CD4-positive, alpha-beta memory T cell (primary cell): Measurements from ENCODE around the gene CCN5. TPM values are rescaled to one million over a fixed set of nuclear protein-coding genes. Genes with fewer than 3 reads are reported as not detected.
"Not testable (repeated sequence)": the region's sequence is repeated elsewhere in the genome, so short reads cannot be mapped to it uniquely, and the experiment has no call there.

ENCODE experiments used
- CTCF ChIA-PET: fragments of 350-600 bp; sonication (Branson Sonifier 250); formaldehyde crosslinking; loops from one replicate; lab custom pipeline; 2021; ENCODE audit warnings: inconsistent platforms; ENCODE audit not compliant: partially characterized antibody; lab: Charles Lee
- POLR2A ChIA-PET: fragments of 350-600 bp; sonication (Branson Sonifier 250); formaldehyde crosslinking; loops from one replicate; lab custom pipeline; 2021; ENCODE audit not compliant: partially characterized antibody; lab: Charles Lee
- DNase-seq, 5 donors: peaks; one replicate each; pipeline versions ENCODE4 v3.0.0 to v3.0.0-alpha.2; 2020 to 2022; ENCODE audit warnings: mixed read lengths in 1 of 5
- H3K27ac ChIP-seq: one replicate; pipeline ENCODE4 v1.7.0; 2013; ENCODE audit warnings: low read depth, low read length
- H3K27me3 ChIP-seq: 2 replicates; pipeline ENCODE4 v1.7.0; 2013; ENCODE audit warnings: mild to moderate bottlenecking, low read length, moderate library complexity; ENCODE audit not compliant: insufficient read depth
- H3K36me3 ChIP-seq: 2 replicates; pipeline ENCODE4 v1.7.0; 2013; ENCODE audit warnings: mild to moderate bottlenecking, low read length, moderate library complexity; ENCODE audit not compliant: insufficient read depth
- H3K4me1 ChIP-seq: 2 replicates; pipeline ENCODE4 v1.7.0; 2013; ENCODE audit warnings: mild to moderate bottlenecking, low read length, moderate library complexity; ENCODE audit not compliant: insufficient read depth
- H3K4me3 ChIP-seq, 2 donors: one replicate each; pipeline ENCODE4 v1.7.0; 2013; ENCODE audit warnings: low read length in 2 of 2, mild to moderate bottlenecking in 1 of 2
- H3K9me3 ChIP-seq, 2 donors: one replicate each; pipeline ENCODE4 v1.7.0; 2013; ENCODE audit warnings: low read length in 2 of 2, control low read depth in 1 of 2; ENCODE audit not compliant: control insufficient read depth in 1 of 2
- H3K27ac Mint-ChIP-seq, 7 donors: one replicate each; pipeline ENCODE4 v1.8.0; 2020 to 2021; ENCODE audit warnings: mixed read lengths in 7 of 7, mild to moderate bottlenecking in 6 of 7, inconsistent platforms in 3 of 7, moderate library complexity in 3 of 7
- H3K27me3 Mint-ChIP-seq, 2 donors: one replicate each; pipeline ENCODE4 v1.8.0; 2020 to 2021; ENCODE audit warnings: mixed read lengths in 2 of 2
- H3K36me3 Mint-ChIP-seq, 2 donors: one replicate each; pipeline ENCODE4 v1.8.0; 2020 to 2021; ENCODE audit warnings: mixed read lengths in 2 of 2, inconsistent platforms in 1 of 2, mild to moderate bottlenecking in 1 of 2
- H3K4me1 Mint-ChIP-seq, 4 donors: one replicate each; pipeline ENCODE4 v1.8.0; 2020 to 2021; ENCODE audit warnings: mixed read lengths in 4 of 4, mild to moderate bottlenecking in 1 of 4
- H3K4me3 Mint-ChIP-seq, 8 donors: one replicate each; pipeline ENCODE4 v1.8.0; 2020 to 2021; ENCODE audit warnings: mixed read lengths in 8 of 8, mild to moderate bottlenecking in 7 of 8, moderate library complexity in 6 of 8, inconsistent platforms in 3 of 8
- H3K9me3 Mint-ChIP-seq, 8 donors: one replicate each; pipeline ENCODE4 v1.8.0; 2020 to 2021; ENCODE audit warnings: mixed read lengths in 8 of 8, mild to moderate bottlenecking in 5 of 8, inconsistent platforms in 3 of 8, moderate library complexity in 1 of 8
- intact Hi-C: fragments of 100-400 bp; cut with micrococcal nuclease; formaldehyde crosslinking; loops from one replicate; pipeline ENCODE4 v1.15.1; 2023
- polyA plus RNA-seq, 2 donors: library from polyadenylated mRNA; unstranded; fragments of 300-500 nt; fragmentation: Illumina TruSeq; gene quantifications; one replicate each; pipeline ENCODE4 v1.2.3, GENCODE V29; 2021
- total RNA-seq, 2 experiments: library from RNA; stranded (reverse); gene quantifications; one replicate each; pipeline ENCODE4 v1.2.3, GENCODE V29; 2021

The CCN5 gene
- total and polyA plus RNA-seq, 4 experiments from 2014 or later: not detected

- H3K4me3 Mint-ChIP-seq: no peak overlapping the region
- intact Hi-C loops: no loop called here
- no peak overlapping the region for H3K27ac ChIP-seq
- H3K4me3 ChIP-seq: no peak overlapping the region
- no peaks in the 10 kb centered on the region for H3K9me3 ChIP-seq
- H3K36me3 Mint-ChIP-seq: no peaks in the 10 kb centered on the region
- no peak overlapping the region for H3K27ac Mint-ChIP-seq
- H3K27me3 Mint-ChIP-seq: peaks cover 3 to 21% of the 10 kb centered on the region in 2 donors
- ChIA-PET POLR2A (no interaction called here), CTCF (interaction anchor here (1.6 kb wide), 1 partner anchor 14 kb away, joined by 5 read pairs; no protein-coding TSS in a partner anchor)
- H3K4me1 ChIP-seq: no peaks in the 10 kb centered on the region
- peaks cover 0 to 2% (median 0%) of the 10 kb centered on the region in 8 donors for H3K9me3 Mint-ChIP-seq
- H3K4me1 Mint-ChIP-seq: no peaks in the 10 kb centered on the region
- no peaks in the 10 kb centered on the region for H3K27me3 ChIP-seq
- DNase-seq: no peak
- H3K36me3 ChIP-seq: no peaks in the 10 kb centered on the region
Measured at GRCh38 chr20:44761423-44761822, 46.3 kb downstream of the CCN5 start.

DNA sequence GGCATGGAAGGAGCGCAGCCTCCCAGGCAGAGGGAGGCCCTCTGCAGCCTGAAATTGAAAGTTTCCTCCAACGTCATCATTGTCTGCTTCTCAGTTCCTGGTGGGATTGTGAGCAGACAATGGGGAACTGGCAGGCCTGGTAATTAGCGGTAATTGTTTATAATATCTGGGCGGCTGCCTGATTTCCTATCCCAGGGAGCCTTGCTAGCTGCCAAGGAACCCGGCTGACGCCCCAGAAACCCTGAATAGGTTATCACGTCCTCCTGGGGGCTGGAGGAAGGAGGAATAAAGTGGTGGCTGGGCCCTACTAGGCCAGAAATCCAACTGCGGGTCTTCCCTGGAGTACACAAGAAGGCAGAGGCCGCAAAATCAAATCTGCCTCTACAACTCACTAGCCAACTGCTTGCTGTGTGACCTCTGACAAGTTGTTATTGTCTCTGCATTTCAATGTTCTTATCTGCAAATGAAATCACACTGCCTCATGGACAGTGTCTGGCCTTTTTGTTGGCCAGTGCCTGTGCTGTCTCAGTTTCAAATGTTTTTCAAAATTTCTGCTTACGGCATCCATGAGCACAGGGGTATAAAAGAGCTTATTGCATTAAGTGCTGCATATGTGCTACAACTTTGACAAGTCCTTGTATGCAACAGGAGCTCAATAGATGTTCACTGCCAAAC is 47.4 kb downstream of the CCN5 start:
- H3K36me3 Mint-ChIP-seq: no peaks in the 10 kb centered on the region
- POLR2A ChIA-PET: no interaction called here
- DNase-seq: no peak
- Histone ChIP-seq H3K36me3 (no peaks in the 10 kb centered on the region), H3K27ac (no peak overlapping the region), H3K4me3 (no peak overlapping the region), H3K4me1 (no peaks in the 10 kb centered on the region), H3K27me3 (no peaks in the 10 kb centered on the region), H3K9me3 (no peaks in the 10 kb centered on the region)
- no peaks in the 10 kb centered on the region for H3K4me1 Mint-ChIP-seq
- peaks cover 0 to 2% (median 0%) of the 10 kb centered on the region in 8 donors for H3K9me3 Mint-ChIP-seq
- H3K4me3 Mint-ChIP-seq: no peak overlapping the region
- peaks cover 3 to 21% of the 10 kb centered on the region in 2 donors for H3K27me3 Mint-ChIP-seq
- intact Hi-C loops: no loop called here
- H3K27ac Mint-ChIP-seq: no peak overlapping the region
- CTCF ChIA-PET: interaction anchor here (1.6 kb wide), 1 partner anchor 15 kb away, joined by 5 read pairs; no protein-coding TSS in a partner anchor

- peaks cover 7 to 19% of the 10 kb centered on the region in 2 donors for H3K27me3 Mint-ChIP-seq
- H3K9me3 Mint-ChIP-seq, H3K27me3 ChIP-seq, H3K27ac Mint-ChIP-seq, H3K36me3 Mint-ChIP-seq, DNase-seq, H3K4me1 Mint-ChIP-seq, POLR2A ChIA-PET, CTCF ChIA-PET, H3K4me3 ChIP-seq, H3K4me3 Mint-ChIP-seq, intact Hi-C loops, H3K9me3 ChIP-seq, H3K36me3 ChIP-seq, H3K4me1 ChIP-seq, H3K27ac ChIP-seq: not testable (repeated sequence)
Measured at GRCh38 chr20:44763798-44764197, 48.6 kb downstream of the CCN5 start.

DNA sequence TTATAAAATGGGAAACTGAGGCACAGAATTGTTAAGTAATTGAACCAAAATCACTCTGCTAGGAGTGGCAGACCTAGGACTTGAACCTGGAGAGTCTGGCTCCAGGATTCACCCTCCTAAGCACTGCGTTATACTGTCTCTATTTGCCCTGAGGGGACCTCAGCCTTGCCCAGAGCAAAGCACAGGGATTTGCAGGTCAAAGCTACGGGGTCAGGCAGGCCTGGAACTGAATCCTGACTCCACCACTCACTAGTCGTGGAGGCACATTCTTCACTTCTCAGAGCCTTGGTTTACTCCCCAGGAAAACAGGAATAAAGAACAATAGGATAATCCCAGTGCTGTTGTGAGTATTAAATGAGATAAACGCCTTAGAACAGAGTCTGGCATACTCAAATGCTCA is 49.9 kb downstream of the CCN5 start:
- Mint-ChIP-seq H3K4me3 (no peak overlapping the region), H3K9me3 (no peaks in the 10 kb centered on the region), H3K27me3 (peaks cover 5 to 23% of the 10 kb centered on the region in 2 donors), H3K27ac (no peak overlapping the region), H3K4me1 (peaks cover 0 to 3% (median 0%) of the 10 kb centered on the region in 4 donors), H3K36me3 (no peaks in the 10 kb centered on the region)
- Histone ChIP-seq H3K36me3 (no peaks in the 10 kb centered on the region), H3K4me3 (no peak overlapping the region), H3K4me1 (no peaks in the 10 kb centered on the region), H3K9me3 (no peaks in the 10 kb centered on the region), H3K27me3 (no peaks in the 10 kb centered on the region), H3K27ac (no peak overlapping the region)
- intact Hi-C loops: no loop called here
- CTCF ChIA-PET: no interaction called here
- POLR2A ChIA-PET: no interaction called here
- DNase-seq: no peak

DNA sequence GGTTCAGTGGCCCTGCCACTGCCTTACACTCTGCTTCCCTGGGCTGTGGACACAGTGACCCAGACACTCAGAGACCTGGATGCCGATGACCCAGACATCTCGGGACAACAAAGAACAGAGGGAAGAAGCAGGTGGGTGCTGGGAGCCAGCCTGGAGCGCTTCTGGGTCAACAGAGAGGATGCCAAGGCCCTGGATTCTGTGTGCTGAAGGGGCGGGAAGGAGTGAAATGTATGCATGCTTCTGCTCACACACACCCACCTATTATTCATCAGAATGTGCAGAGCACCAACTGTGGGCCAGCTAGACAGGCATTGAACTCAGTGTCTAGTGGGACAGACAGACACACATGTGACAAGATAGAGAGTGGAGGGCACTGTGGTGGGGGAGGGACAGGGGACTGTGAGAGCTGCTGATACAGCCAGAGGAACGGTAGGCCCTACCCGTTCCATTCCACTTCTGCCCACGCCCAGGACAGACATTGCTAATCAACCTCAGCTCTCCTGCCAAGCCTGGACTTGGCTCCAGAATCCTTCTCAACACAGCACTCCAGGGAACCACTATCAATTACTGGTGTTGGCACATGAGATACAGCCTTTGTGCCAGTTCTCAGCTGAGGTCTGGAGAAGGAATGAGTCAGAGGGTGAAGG is 50.7 kb downstream of the CCN5 start:
- POLR2A ChIA-PET: no interaction called here
- CTCF ChIA-PET: interaction anchor here (1.7 kb wide), 1 partner anchor 101 kb away, joined by 4 read pairs; no protein-coding TSS in a partner anchor
- no peak overlapping the region for H3K4me3 ChIP-seq

GRCh38 chr20:44768256-44768655 is 53.1 kb downstream of the CCN5 start:
- no peaks in the 10 kb centered on the region for H3K9me3 Mint-ChIP-seq
- H3K27me3 Mint-ChIP-seq: peaks cover 12 to 35% of the 10 kb centered on the region in 2 donors
- Histone ChIP-seq H3K27me3 (peaks cover 3% of the 10 kb centered on the region), H3K9me3 (no peaks in the 10 kb centered on the region), H3K27ac (no peak overlapping the region), H3K4me1 (no peaks in the 10 kb centered on the region), H3K36me3 (no peaks in the 10 kb centered on the region), H3K4me3 (no peak overlapping the region)
- H3K4me3 Mint-ChIP-seq: no peak overlapping the region
- H3K36me3 Mint-ChIP-seq: no peaks in the 10 kb centered on the region
- intact Hi-C loops: no loop called here
- H3K4me1 Mint-ChIP-seq: peaks cover 0 to 3% (median 0%) of the 10 kb centered on the region in 4 donors
- H3K27ac Mint-ChIP-seq: no peak overlapping the region
- CTCF ChIA-PET: interaction anchor here (1.7 kb wide), 1 partner anchor 21 kb away, joined by 4 read pairs; no protein-coding TSS in a partner anchor
- no peak for DNase-seq
- POLR2A ChIA-PET: no interaction called here

More for the DNA sequence above, 50.7 kb downstream of the CCN5 start:
- Mint-ChIP-seq H3K4me3 (no peak overlapping the region), H3K4me1 (peaks cover 0 to 3% (median 0%) of the 10 kb centered on the region in 4 donors), H3K9me3 (no peaks in the 10 kb centered on the region), H3K27ac (no peak overlapping the region), H3K27me3 (peaks cover 5 to 28% of the 10 kb centered on the region in 2 donors), H3K36me3 (no peaks in the 10 kb centered on the region)
- Histone ChIP-seq H3K9me3 (no peaks in the 10 kb centered on the region), H3K36me3 (no peaks in the 10 kb centered on the region), H3K27ac (no peak overlapping the region), H3K4me1 (no peaks in the 10 kb centered on the region), H3K27me3 (no peaks in the 10 kb centered on the region)
- DNase-seq: no peak
- intact Hi-C loops: no loop called here

DNA sequence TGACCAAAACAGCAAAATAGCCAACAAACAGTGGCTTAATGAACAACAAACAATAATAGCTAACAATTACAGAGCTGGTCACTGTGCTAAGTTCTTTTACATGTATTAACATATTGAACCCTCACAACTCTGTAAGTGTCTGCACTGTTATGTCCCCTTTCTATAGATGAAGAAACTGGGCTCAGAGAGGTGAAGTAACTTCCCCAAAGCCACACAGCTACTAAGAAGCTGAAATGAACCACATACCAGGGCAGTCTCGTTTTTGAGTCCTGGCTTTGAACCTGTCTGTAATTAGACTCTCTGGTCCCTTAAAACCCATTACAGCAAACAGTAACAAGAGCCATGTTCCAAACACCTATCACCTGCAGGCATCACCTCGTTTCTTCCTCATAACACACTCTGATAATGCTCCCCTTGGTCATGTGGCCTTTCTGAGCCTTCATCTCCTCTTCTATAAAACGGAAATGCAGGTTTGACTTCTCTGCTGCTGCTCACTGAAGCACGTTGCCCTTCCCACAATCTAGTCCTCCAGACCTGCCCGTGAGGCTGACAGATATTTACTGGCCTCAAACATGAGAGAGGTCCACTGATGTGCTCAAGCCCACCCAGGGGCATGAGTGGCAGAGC is 53.8 kb downstream of the CCN5 start:
- Mint-ChIP-seq H3K27me3 (peaks cover 12 to 35% of the 10 kb centered on the region in 2 donors), H3K27ac (no peak overlapping the region), H3K9me3 (no peaks in the 10 kb centered on the region), H3K36me3 (no peaks in the 10 kb centered on the region), H3K4me3 (no peak overlapping the region), H3K4me1 (peaks cover 0 to 3% (median 0%) of the 10 kb centered on the region in 4 donors)
- DNase-seq: no peak
- ChIA-PET CTCF (interaction anchor here (1.7 kb wide), 1 partner anchor 21 kb away, joined by 4 read pairs; no protein-coding TSS in a partner anchor), POLR2A (no interaction called here)
- intact Hi-C loops: no loop called here
- Histone ChIP-seq H3K27me3 (peaks cover 3% of the 10 kb centered on the region), H3K4me3 (no peak overlapping the region), H3K9me3 (no peaks in the 10 kb centered on the region), H3K4me1 (no peaks in the 10 kb centered on the region), H3K27ac (no peak overlapping the region), H3K36me3 (no peaks in the 10 kb centered on the region)
